Tibial artery (tissue), 4 donors: ENCODE data around the gene ALDH16A1.
A peak's percentile ranks its signal among the peaks of the same experiment; 100 is the strongest.

Experiments used
- DNase-seq, 2 donors: peaks; one replicate each; pipeline ENCODE4 v3.0.0-alpha.2; 2019
- H3K27ac ChIP-seq, 2 donors: fragments of 200-600 bp; sonication (generic) in 1 of 2; 1 replicate in 1 of 2; 2 replicates in 1 of 2; pipeline ENCODE4 v1.5.1; 2018 to 2019; ENCODE audit warnings: mild to moderate bottlenecking in 1 of 2
- H3K27me3 ChIP-seq, 2 donors: fragments of 200-600 bp; sonication (generic) in 1 of 2; one replicate each; pipeline versions ENCODE4 v1.5.1 to v1.6.0; 2016 to 2019
- H3K36me3 ChIP-seq, 3 donors: fragments of 200-600 bp; sonication (generic) in 2 of 3; one replicate each; pipeline ENCODE4 v1.5.1; 2016 to 2019; ENCODE audit warnings: mild to moderate bottlenecking in 2 of 3
- H3K4me1 ChIP-seq, 4 donors: fragments of 200-600 bp; sonication (generic) in 2 of 4; 1 replicate in 3 of 4; 2 replicates in 1 of 4; pipeline ENCODE4 v1.5.1; 2016 to 2019
- H3K4me3 ChIP-seq, 2 donors: fragments of 200-600 bp; sonication (generic) in 1 of 2; 1 replicate in 1 of 2; 2 replicates in 1 of 2; pipeline ENCODE4 v1.5.1; 2018 to 2019; ENCODE audit warnings: mild to moderate bottlenecking in 2 of 2
- H3K9me3 ChIP-seq, 3 donors: fragments of 200-600 bp; sonication (generic) in 1 of 3; one replicate each; pipeline ENCODE4 v1.5.1; 2016 to 2019
- CTCF ChIP-seq, 2 experiments: fragments of 200-600 bp in 1 of 2; fragments of 450-650 bp in 1 of 2; IDR thresholded peaks; one replicate each; pipeline ENCODE4 v1.5.1; 2017 to 2019; ENCODE audit warnings: antibody characterized with exemption in 2 of 2, mild to moderate bottlenecking in 1 of 2, moderate library complexity in 1 of 2
- intact Hi-C: fragments of 100-400 bp; cut with DNase I; formaldehyde crosslinking; loops from one replicate; pipeline ENCODE4 v1.15.0; 2023; ENCODE audit warnings: low total_unique reads

Gene ALDH16A1

GRCh38 chr19:49453013-49453756 lies at the start of gene ALDH16A1:
Gene ALDH16A1 (plus strand): TSS chr19:49453225. CDS start chr19:49453332, 107 bp downstream.
- Histone ChIP-seq H3K4me3 (peak within 1 kb of the TSS; percentile 62 to 85), H3K9me3 (no peaks in the 10 kb centered on the region), H3K36me3 (peaks cover 7 to 17% (median 9%) of the 10 kb centered on the region in 3 donors), H3K27me3 (no peaks in the 10 kb centered on the region), H3K27ac (peak within 1 kb of the TSS; percentile 94 to 100), H3K4me1 (peaks cover 0 to 21% (median 12%) of the 10 kb centered on the region in 4 donors)
- DNase-seq = peak; percentile 98 to 99
- no peak for TF ChIP-seq CTCF (IDR thresholded peaks at IDR 0.05)
- intact Hi-C loops = no loop called here

GRCh38 chr19:49403404-49404187 lies 49.4 kb upstream of the ALDH16A1 start:
- Histone ChIP-seq H3K4me3 (no peak overlapping the region), H3K27ac (no peak overlapping the region), H3K36me3 (no peaks in the 10 kb centered on the region), H3K4me1 (no peaks in the 10 kb centered on the region), H3K9me3 (no peaks in the 10 kb centered on the region), H3K27me3 (peaks cover 0 to 17% of the 10 kb centered on the region in 2 donors)
- intact Hi-C loops = no loop called here
- DNase-seq = no peak
- no peak for TF ChIP-seq CTCF (IDR thresholded peaks at IDR 0.05)

- intact Hi-C loops = no loop called here
- H3K36me3 ChIP-seq = no peaks in the 10 kb centered on the region
- TF ChIP-seq CTCF (IDR thresholded peaks at IDR 0.05) = no peak
- no peak overlapping the region for H3K4me3 ChIP-seq
- no peaks in the 10 kb centered on the region for H3K4me1 ChIP-seq
- no peak overlapping the region for H3K27ac ChIP-seq
- DNase-seq = no peak
- H3K27me3 ChIP-seq = peaks cover 0 to 20% of the 10 kb centered on the region in 2 donors
- no peaks in the 10 kb centered on the region for H3K9me3 ChIP-seq
These were observed 45.9 kb upstream of the ALDH16A1 start for GRCh38 chr19:49407079-49407478.

GRCh38 chr19:49407482-49408015 lies 45.5 kb upstream of the ALDH16A1 start:
- DNase-seq = no peak
- H3K27me3 ChIP-seq = peaks cover 0 to 16% of the 10 kb centered on the region in 2 donors
- H3K36me3 ChIP-seq = no peaks in the 10 kb centered on the region
- no peaks in the 10 kb centered on the region for H3K4me1 ChIP-seq
- intact Hi-C loops = no loop called here
- H3K4me3 ChIP-seq = no peak overlapping the region
- no peak for TF ChIP-seq CTCF (IDR thresholded peaks at IDR 0.05)
- H3K27ac ChIP-seq = no peak overlapping the region
- H3K9me3 ChIP-seq = no peaks in the 10 kb centered on the region

DNA sequence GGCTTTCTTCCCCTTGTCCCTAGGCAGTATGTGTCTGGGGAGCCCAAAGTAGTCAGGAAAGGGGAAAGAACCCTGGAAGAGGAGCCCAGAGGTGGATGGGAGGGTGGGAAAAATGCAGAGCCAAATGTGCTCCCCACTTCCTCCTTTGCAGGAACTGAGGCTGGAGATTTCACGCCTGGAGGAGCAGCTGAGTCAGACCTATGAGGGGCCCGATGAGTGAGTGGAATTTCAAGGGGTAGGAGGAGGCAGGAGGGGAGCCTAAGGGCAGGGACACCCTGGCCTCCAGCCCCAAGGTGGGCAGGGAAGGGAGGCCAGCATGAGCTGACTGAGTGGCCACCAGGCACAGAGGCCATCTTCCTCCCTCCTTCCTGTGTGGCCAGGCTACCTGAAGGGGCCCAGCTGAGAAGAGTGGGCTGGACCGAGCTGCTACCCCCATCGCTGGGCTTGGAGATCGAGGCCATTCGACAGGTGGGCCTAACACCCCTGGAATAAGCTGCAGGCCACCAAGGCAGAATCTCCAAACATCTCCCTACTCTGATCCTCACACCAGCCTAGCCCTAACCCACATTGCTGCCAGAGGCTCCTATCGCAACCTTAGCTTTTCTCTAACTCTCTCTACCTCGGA lies 44.1 kb upstream of the ALDH16A1 start:
- no peak for TF ChIP-seq CTCF (IDR thresholded peaks at IDR 0.05)
- intact Hi-C loops = no loop called here
- Histone ChIP-seq H3K4me3 (no peak overlapping the region), H3K36me3 (no peaks in the 10 kb centered on the region), H3K4me1 (no peaks in the 10 kb centered on the region), H3K27ac (no peak overlapping the region), H3K9me3 (no peaks in the 10 kb centered on the region), H3K27me3 (peaks cover 0 to 26% of the 10 kb centered on the region in 2 donors)
- DNase-seq = no peak
